ENCODE data around the gene PCGF6.

DNA sequence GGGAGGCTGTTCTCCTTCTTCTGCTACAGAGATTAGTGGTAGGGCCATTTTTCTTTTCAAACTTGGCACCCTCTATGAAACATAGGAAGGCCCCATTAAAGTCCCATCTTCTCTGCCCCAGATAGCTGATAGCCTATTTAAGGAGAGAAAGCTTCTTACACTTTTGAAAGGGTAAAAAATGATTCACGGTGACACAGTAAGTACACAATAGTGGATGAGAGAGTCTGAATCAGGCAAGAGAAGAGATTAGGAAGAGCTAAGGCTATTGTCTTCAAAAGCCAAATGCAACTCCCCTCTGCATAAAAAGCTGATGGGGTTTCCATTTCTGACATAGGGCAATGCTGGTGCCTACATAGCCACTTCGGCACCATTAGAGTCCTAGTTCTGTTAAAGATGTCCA, 70.4 kb downstream of the PCGF6 start:
- no peak for TF ChIP-seq CTCF (IDR thresholded peaks at IDR 0.05)
- no peak for TF ChIP-seq EZH2 (IDR thresholded peaks at IDR 0.05; ENCODE audit: borderline replicate concordance, insufficient read depth, low read depth, low read length, poor library complexity, severe bottlenecking)

All from B cell (primary cell).